WTC11 (cell line): ENCODE measurements around the gene GGT1.

Source experiments
- ESRRA ChIP-seq: sonication (generic); formaldehyde crosslinking; IDR thresholded peaks from 2 replicates; pipeline ENCODE4 v1.8.1; 2022; ENCODE audit warnings: mild to moderate bottlenecking, missing genetic modification reagents, borderline replicate concordance
- NFYB ChIP-seq: sonication (generic); formaldehyde crosslinking; conservative IDR thresholded peaks from 2 replicates; pipeline ENCODE4 v1.8.0; 2022; ENCODE audit warnings: low read depth, missing genetic modification reagents
- TEAD4 ChIP-seq: sonication (generic); formaldehyde crosslinking; IDR thresholded peaks from 2 replicates; pipeline ENCODE4 v1.8.0; 2022; ENCODE audit warnings: mild to moderate bottlenecking, missing genetic modification reagents

DNA sequence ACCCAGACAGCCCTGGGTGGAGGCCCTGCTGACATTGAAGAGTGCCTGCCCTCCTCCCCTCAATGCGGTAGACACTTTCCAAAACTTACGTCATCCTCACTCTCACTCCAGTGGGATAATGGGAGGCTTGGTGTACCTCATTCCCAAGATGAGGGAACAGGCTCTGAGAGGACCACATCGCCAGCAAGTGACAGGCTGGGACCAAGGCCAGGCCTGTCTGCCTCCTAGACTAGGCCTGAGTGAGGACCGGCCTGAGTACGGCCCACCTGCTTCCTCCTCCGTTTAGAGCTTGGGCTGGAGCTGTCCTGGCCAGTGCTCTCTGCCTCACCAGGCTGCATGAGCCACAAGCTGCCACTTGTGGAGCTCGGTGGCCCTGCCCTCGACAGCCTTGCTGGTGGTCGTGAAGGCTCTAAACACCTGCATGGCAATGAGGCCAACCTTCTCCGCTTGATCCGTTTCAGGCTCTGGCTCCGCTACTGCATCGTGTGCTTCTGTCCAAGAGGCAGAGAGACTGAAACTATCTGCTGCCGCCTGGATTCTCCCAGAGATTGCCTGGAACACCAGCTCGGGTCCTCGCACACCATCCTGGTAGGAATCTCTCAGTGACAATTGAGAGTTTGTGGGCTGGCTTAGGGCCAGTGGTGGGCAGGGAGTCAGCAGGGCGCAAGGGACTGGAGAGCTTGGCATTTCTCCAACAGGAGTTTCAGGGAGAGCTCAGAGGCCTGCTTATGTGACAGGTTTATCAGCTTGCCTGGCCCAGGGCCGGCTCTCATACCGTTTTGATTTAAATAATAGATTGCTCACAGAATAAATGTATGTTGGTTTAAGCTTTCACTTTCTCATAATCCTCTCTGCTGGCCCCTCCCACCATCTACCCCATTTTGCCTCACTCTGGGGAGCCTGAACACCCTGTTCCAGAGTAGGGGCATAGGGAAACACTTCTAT lies 19.5 kb upstream of the GGT1 start:
- TF ChIP-seq ESRRA (CRISPR knock-in tag) (no peak), TEAD4 (CRISPR knock-in tag) (no peak), NFYB (no peak)
